VCaP (cell line): Measurements from ENCODE around the gene SLC5A12.

ENCODE experiments used
- H3K27ac ChIP-seq: fragments of 450-650 bp; 2 replicates; pipeline ENCODE4 v1.5.1; 2017
- TF ChIP-seq, protein P1 (sequence below): fragments of 450-650 bp; conservative IDR thresholded peaks from 2 replicates; pipeline ENCODE4 v1.5.1; 2017; ENCODE audit warnings: mild to moderate bottlenecking, moderate library complexity

The SLC5A12 gene

DNA sequence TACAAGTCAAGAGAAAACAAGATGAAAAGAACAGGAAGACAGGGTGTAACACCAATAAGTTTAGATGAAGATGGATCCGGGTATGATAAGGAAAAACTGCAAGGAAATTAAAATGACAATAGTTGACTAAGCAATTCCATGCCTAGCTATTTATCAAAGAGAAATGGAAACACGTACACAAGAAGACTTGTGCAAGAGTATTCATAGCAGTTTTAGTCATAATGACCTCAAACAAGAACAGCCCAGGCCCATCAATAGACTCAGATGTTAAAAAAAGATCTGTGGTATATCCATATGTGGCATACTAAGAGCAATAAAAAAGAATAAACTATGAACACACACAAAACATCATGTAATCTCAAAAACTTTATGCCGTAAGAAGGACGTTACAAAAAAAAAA is 33.2 kb downstream of the SLC5A12 start:
- H3K27ac ChIP-seq = no peak overlapping the region

DNA sequence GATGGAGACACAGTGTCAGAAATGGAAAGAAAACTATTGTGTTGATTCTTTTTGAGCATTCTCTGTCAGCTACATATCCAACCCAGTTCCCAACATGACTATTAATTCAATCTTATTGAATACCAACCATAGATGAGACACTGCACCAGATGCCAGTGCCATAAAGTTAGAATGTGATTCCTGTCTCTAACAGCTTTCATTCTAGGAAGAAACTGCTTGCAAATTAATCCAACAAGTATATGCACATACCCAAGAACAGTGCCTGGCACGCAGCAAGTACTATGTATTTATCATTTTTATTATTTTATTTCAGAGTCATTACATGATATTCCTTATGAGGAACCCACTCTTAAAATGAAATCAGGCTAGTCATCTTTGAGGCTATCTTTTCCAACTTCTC is 34.5 kb downstream of the SLC5A12 start:
- H3K27ac ChIP-seq = no peak overlapping the region

More for the DNA sequence above, 33.2 kb downstream of the SLC5A12 start:
- TF ChIP-seq, protein P1, sequence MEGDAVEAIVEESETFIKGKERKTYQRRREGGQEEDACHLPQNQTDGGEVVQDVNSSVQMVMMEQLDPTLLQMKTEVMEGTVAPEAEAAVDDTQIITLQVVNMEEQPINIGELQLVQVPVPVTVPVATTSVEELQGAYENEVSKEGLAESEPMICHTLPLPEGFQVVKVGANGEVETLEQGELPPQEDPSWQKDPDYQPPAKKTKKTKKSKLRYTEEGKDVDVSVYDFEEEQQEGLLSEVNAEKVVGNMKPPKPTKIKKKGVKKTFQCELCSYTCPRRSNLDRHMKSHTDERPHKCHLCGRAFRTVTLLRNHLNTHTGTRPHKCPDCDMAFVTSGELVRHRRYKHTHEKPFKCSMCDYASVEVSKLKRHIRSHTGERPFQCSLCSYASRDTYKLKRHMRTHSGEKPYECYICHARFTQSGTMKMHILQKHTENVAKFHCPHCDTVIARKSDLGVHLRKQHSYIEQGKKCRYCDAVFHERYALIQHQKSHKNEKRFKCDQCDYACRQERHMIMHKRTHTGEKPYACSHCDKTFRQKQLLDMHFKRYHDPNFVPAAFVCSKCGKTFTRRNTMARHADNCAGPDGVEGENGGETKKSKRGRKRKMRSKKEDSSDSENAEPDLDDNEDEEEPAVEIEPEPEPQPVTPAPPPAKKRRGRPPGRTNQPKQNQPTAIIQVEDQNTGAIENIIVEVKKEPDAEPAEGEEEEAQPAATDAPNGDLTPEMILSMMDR = no peak

DNA sequence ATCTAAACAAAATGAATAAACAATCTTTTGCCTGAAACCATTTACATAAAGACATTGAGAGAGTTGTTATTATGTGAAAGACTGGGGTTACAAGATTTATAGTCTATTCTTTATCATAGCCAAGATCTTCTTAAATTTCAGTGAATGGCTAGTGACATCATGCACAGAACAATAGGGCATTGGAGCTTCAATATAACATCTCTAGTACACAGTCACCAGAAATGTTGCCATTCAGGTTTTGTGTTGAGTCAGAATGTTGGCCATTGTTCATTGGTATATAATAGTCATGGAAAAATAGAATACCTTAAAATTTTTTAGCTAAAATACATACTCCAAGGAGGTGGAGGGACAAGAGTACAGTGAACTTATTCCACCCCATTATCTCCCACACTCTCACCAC is 44.3 kb downstream of the SLC5A12 start:
- TF ChIP-seq, protein P1 = no peak

More for the DNA sequence above, 34.5 kb downstream of the SLC5A12 start:
- TF ChIP-seq, protein P1 = no peak

DNA sequence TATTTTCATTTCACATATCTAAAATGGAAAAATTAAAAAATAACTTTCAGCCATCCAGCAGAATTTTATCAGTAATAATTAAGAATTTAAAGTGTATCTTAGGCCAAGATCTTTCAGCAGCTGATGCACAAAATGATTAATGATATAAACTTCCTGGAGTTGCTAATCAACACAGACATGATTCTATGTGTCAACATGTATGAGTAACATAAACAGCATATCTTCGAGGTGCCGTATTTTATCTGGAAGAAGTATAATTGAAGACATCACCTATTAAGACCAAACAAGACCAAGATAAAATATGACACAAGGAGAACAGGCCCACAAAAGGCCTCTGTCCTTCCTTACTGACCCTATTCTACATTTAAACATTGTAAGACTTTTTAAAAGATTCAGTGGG is 45.2 kb downstream of the SLC5A12 start:
- H3K27ac ChIP-seq = no peak overlapping the region
- TF ChIP-seq, protein P1 = no peak

More for the DNA sequence above, 44.3 kb downstream of the SLC5A12 start:
- no peak overlapping the region for H3K27ac ChIP-seq

DNA sequence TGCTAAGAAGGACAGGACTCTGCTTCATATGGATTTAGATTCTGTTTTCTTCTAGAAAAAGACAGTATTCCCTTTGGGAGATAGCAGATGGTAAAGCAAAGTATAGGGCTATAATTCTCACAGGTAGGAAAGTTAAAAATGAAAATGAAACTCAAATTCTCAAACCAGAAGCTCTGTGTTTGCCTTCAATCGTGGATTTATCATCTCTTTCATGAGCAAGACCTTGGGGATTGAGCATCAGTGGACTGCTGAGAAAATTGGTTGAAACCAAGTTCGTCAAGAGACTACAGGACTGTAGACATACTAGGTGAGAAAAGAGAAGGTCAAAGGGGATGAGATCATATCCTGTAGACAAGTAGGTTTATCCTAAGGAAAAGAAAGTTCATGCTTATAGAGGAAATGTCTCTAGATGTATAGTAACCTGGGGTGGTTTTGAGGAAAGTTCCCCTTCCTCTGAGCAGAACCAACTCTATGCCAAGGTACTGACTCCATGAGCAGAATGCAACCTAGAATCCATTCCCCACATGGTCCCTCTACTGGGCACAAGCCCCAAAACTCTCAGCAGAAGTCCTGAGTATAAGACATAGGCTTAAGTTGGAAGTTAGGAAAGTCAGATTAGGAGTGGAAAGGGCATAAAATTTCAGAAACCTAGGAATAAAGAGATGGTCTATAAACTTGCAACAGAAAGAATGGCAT is 46.5 kb downstream of the SLC5A12 start:
- TF ChIP-seq, protein P1 = no peak
- no peak overlapping the region for H3K27ac ChIP-seq

DNA sequence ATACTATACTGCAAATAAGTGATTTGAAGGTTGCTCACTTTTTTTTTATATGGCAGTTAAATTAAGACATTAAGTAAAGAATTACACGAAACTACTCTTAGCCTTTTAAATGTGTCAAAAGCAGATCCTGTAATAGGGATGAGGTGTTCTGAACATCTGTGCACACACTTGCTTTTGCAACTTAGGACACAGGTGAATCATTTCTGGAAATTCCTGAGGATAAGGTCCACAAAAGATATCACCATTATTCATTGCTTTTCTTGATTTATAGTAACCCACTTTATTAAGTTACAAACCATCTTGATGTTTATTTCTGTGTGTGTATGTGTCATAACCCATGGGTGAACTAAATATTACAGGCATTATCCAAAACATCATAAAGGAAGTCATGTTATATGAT is 55.9 kb downstream of the SLC5A12 start:
- H3K27ac ChIP-seq = no peak overlapping the region

DNA sequence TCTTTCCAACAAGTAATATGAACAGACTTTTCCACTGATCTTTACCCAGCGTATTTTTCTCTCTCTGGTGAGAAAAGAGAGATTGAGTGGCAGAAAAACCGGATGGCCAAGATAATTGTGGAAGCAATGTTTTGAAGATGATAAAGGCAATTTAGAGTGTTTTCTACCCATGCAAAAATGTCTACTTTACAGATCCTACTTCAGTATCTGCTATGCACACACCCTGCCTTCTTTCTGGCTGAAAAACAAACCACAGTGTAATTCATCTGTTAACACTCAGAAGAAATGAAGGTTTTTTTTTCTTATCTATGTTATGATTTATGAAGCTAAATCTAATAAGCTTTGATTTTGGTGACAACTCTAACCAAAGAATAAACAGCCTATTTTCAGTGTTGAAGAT is 56.8 kb downstream of the SLC5A12 start:
- H3K27ac ChIP-seq = no peak overlapping the region
- TF ChIP-seq, protein P1 = no peak

More for the DNA sequence above, 55.9 kb downstream of the SLC5A12 start:
- TF ChIP-seq, protein P1 = no peak
